HG02588 (cell line): Measurements from ENCODE around the gene SLC38A9.
A peak's percentile ranks its signal among the peaks of the same experiment; 100 is the strongest.
"Not testable (repeated sequence)": the region's sequence is repeated elsewhere in the genome, so short reads cannot be mapped to it uniquely, and the experiment has no call there.

Source experiments
- ATAC-seq: cut with Tn5 transposase; IDR thresholded peaks from one replicate; pipeline ENCODE4 v1.9.1; 2021; ENCODE audit warnings: mild to moderate bottlenecking, moderate library complexity; ENCODE audit not compliant: unreplicated experiment

SLC38A9 gene

GRCh38 chr5:55712023-55712859, at the start of gene SLC38A9:
Gene SLC38A9 (minus strand): TSS chr5:55712324. CDS start chr5:55697958, 14,366 bp downstream.
- ATAC-seq = peak; percentile 100

- ATAC-seq = not testable (repeated sequence)
These were observed 49.6 kb upstream of the SLC38A9 start for GRCh38 chr5:55761721-55762120.

GRCh38 chr5:55758714-55759113, 46.6 kb upstream of the SLC38A9 start:
- no peak for ATAC-seq

- no peak for ATAC-seq
These were observed 46.1 kb upstream of the SLC38A9 start for GRCh38 chr5:55758231-55758630.

- no peak for ATAC-seq
These were observed 38.4 kb upstream of the SLC38A9 start for GRCh38 chr5:55750499-55750898.

GRCh38 chr5:55750063-55750462, 37.9 kb upstream of the SLC38A9 start:
- no peak for ATAC-seq

- no peak for ATAC-seq
These were observed 37.3 kb upstream of the SLC38A9 start for GRCh38 chr5:55749387-55749786.

GRCh38 chr5:55747778-55748318, 35.7 kb upstream of the SLC38A9 start:
- ATAC-seq = no peak

GRCh38 chr5:55742778-55743177, 30.7 kb upstream of the SLC38A9 start:
- ATAC-seq = no peak

GRCh38 chr5:55737793-55738192, 25.7 kb upstream of the SLC38A9 start, which contains the start of gene DDX4:
Gene DDX4 (plus strand): TSS chr5:55738061. CDS start chr5:55738964, 903 bp downstream.
- no peak for ATAC-seq

GRCh38 chr5:55734658-55735057, 22.5 kb upstream of the SLC38A9 start:
- ATAC-seq = no peak

- ATAC-seq = no peak
These were observed 20.5 kb upstream of the SLC38A9 start for GRCh38 chr5:55732585-55732984.

GRCh38 chr5:55731848-55732247, 19.7 kb upstream of the SLC38A9 start:
- ATAC-seq = no peak

GRCh38 chr5:55724281-55724680, 12.2 kb upstream of the SLC38A9 start:
- no peak for ATAC-seq

- ATAC-seq = no peak
These were observed 8.1 kb upstream of the SLC38A9 start for GRCh38 chr5:55720188-55720703.

GRCh38 chr5:55719026-55719425, 6.9 kb upstream of the SLC38A9 start:
- not testable (repeated sequence) for ATAC-seq

GRCh38 chr5:55715519-55716078, 3.5 kb upstream of the SLC38A9 start:
- no peak for ATAC-seq

GRCh38 chr5:55714749-55715148, 2.6 kb upstream of the SLC38A9 start:
- ATAC-seq = no peak

GRCh38 chr5:55714339-55714738, 2.2 kb upstream of the SLC38A9 start:
- no peak for ATAC-seq

GRCh38 chr5:55713871-55714270, 1.7 kb upstream of the SLC38A9 start:
- ATAC-seq = no peak

- ATAC-seq = no peak
These were observed 559 bp downstream of the SLC38A9 start for GRCh38 chr5:55711507-55712022.

- ATAC-seq = no peak
These were observed 3.4 kb downstream of the SLC38A9 start for GRCh38 chr5:55708732-55709131.
